Esophagus squamous epithelium (tissue), 4 donors: Measurements from ENCODE around the gene ANK3.

ENCODE experiments used
- CTCF ChIP-seq, 6 experiments: fragments of 450-650 bp in 4 of 6; fragments of 200-600 bp in 2 of 6; sonication (generic) in 2 of 6; IDR thresholded peaks; one replicate each; pipeline ENCODE4 v1.5.1; 2016 to 2019; ENCODE audit warnings: antibody characterized with exemption in 6 of 6, mild to moderate bottlenecking in 4 of 6, moderate library complexity in 4 of 6
- POLR2A ChIP-seq, 4 donors: fragments of 450-650 bp; IDR thresholded peaks; one replicate each; pipeline ENCODE4 v1.6.1; 2017; ENCODE audit warnings: antibody characterized with exemption in 4 of 4, mild to moderate bottlenecking in 4 of 4, moderate library complexity in 3 of 4

GRCh38 chr10:60009710-60010383 lies 379.8 kb downstream of the ANK3 start:
- TF ChIP-seq POLR2A (IDR thresholded peaks at IDR 0.05) (no peak), CTCF (IDR thresholded peaks at IDR 0.05) (no peak)
